Endothelial cell of umbilical vein (primary cell): ENCODE data around the gene ENAH. TPM values are rescaled to one million over a fixed set of nuclear protein-coding genes. Genes with fewer than 3 reads are reported as not detected.

Experiments
- BruUV-seq: library from RNA; stranded (reverse); fragments of 400-500 nt; replicated peaks from 2 replicates; lab custom pipeline; 2021; lab: Mats Ljungman, UMichigan
- CTCF ChIA-PET: fragments of 300-600, 350-600 bp; sonication (Branson Sonifier 250); formaldehyde crosslinking; loops from one replicate; lab custom pipeline; 2021; ENCODE audit warnings: antibody characterized with exemption, inconsistent platforms; lab: Charles Lee
- POLR2A ChIA-PET: fragments of 300-600, 350-600 bp; sonication (Branson Sonifier 250); formaldehyde crosslinking; loops from one replicate; lab custom pipeline; 2021; ENCODE audit warnings: antibody characterized with exemption, inconsistent platforms; lab: Charles Lee
- DNase-seq: peaks from one replicate; pipeline ENCODE4 v3.0.0-alpha.2; 2011; ENCODE audit warnings: low read depth, low spot score
- FAIRE-seq: peaks from 2 replicates; lab custom pipeline; 2011; peaks lifted over from hg19 to GRCh38; lab: Jason Lieb, UNC
- H2AFZ ChIP-seq: 2 replicates; pipeline ENCODE4 v1.6.0; 2012; ENCODE audit warnings: low read depth, low read length, control low read depth, inconsistent platforms
- H3K27ac ChIP-seq: 2 replicates; pipeline ENCODE4 v1.5.1; 2011; ENCODE audit warnings: low read depth, mild to moderate bottlenecking, control low read depth, low read length, moderate library complexity; ENCODE audit not compliant: insufficient read depth
- H3K27me3 ChIP-seq, 2 experiments: 2 replicates each; pipeline versions ENCODE4 v1.6.0 to v1.6.1; 2011; ENCODE audit warnings: low read length in 2 of 2, mixed read lengths in 1 of 2; ENCODE audit not compliant: control insufficient read depth in 2 of 2, insufficient read depth in 2 of 2
- H3K36me3 ChIP-seq, 2 experiments: 2 replicates in 1 of 2; 3 replicates in 1 of 2; pipeline ENCODE4 v1.5.1; 2011; ENCODE audit warnings: low read length in 2 of 2, mild to moderate bottlenecking in 1 of 2, moderate library complexity in 1 of 2; ENCODE audit not compliant: control insufficient read depth in 2 of 2, insufficient read depth in 2 of 2; ENCODE audit errors: extremely low read depth in 1 of 2
- H3K4me1 ChIP-seq: 3 replicates; pipeline ENCODE4 v1.5.1; 2011; ENCODE audit warnings: mild to moderate bottlenecking, low read length; ENCODE audit not compliant: control insufficient read depth, insufficient read depth; ENCODE audit errors: extremely low read depth
- H3K4me2 ChIP-seq: 2 replicates; pipeline ENCODE4 v1.6.1; 2011; ENCODE audit warnings: low read length, control low read depth, mixed read lengths; ENCODE audit not compliant: insufficient read depth
- H3K4me3 ChIP-seq, 3 experiments: fragments of 200-600 bp in 1 of 3; sonication (generic), shearing (Covaris generic) in 1 of 3; replicated peaks in 1 of 3; 2 replicates each; pipeline ENCODE4 v1.5.1; 2011 to 2016; ENCODE audit warnings: control low read depth in 3 of 3, low read length in 3 of 3, mild to moderate bottlenecking in 2 of 3, inconsistent platforms in 1 of 3, low read depth in 1 of 3, moderate library complexity in 1 of 3; ENCODE audit not compliant: insufficient read depth in 1 of 3
- H3K79me2 ChIP-seq: 2 replicates; pipeline ENCODE4 v1.6.0; 2012; ENCODE audit warnings: low read length, inconsistent platforms; ENCODE audit not compliant: control insufficient read depth, insufficient read depth
- H3K9ac ChIP-seq: replicated peaks from 2 replicates; pipeline ENCODE3; 2011; ENCODE audit warnings: low read length, control low read depth; ENCODE audit not compliant: insufficient read depth; ENCODE audit errors: extremely low read depth
- H3K9me1 ChIP-seq: replicated peaks from 3 replicates; pipeline ENCODE4 v1.6.0; 2011; ENCODE audit warnings: mild to moderate bottlenecking, low read length; ENCODE audit not compliant: control insufficient read depth, insufficient read depth; ENCODE audit errors: extremely low read depth
- H3K9me3 ChIP-seq: replicated peaks from 2 replicates; pipeline ENCODE4 v1.5.1; 2012; ENCODE audit warnings: low read length, inconsistent platforms; ENCODE audit not compliant: control insufficient read depth, insufficient read depth
- H4K20me1 ChIP-seq: replicated peaks from 2 replicates; pipeline ENCODE3; 2011; ENCODE audit warnings: mild to moderate bottlenecking, low read length; ENCODE audit not compliant: control insufficient read depth, insufficient read depth; ENCODE audit errors: extremely low read depth
- CTCF ChIP-seq, 2 donors: IDR thresholded peaks; 1 replicate in 1 of 2; 2 replicates in 1 of 2; pipeline ENCODE4 v1.5.1; 2011; ENCODE audit warnings: low read length in 2 of 2, mild to moderate bottlenecking in 2 of 2, moderate library complexity in 2 of 2, control low read depth in 1 of 2, inconsistent platforms in 1 of 2, low read depth in 1 of 2; ENCODE audit not compliant: insufficient read depth in 1 of 2; ENCODE audit errors: extremely low read depth in 1 of 2
- FOS ChIP-seq: IDR thresholded peaks from 2 replicates; pipeline ENCODE4 v1.6.1; 2011; ENCODE audit warnings: mild to moderate bottlenecking, low read length, moderate library complexity, borderline replicate concordance; ENCODE audit not compliant: insufficient read depth
- GATA2 ChIP-seq: IDR thresholded peaks from 2 replicates; pipeline ENCODE4 v1.7.0; 2011; ENCODE audit warnings: low read depth, mild to moderate bottlenecking, moderate library complexity, mixed read lengths, low read length; ENCODE audit not compliant: insufficient read length, insufficient read depth
- POLR2AphosphoS5 ChIP-seq: IDR thresholded peaks from 2 replicates; pipeline ENCODE4 v1.6.1; 2012; ENCODE audit warnings: low read depth, mild to moderate bottlenecking, control low read depth, low read length, moderate library complexity; ENCODE audit not compliant: insufficient read depth
- dilution Hi-C: fragments of 300-500 bp; cut with MboI; formaldehyde crosslinking; loops from one replicate; pipeline ENCODE4 v1.15.0; 2019; ENCODE audit warnings: low sequenced_read_pairs; ENCODE audit not compliant: extremely low pct_ligation_motif_present
- intact Hi-C: fragments of 100-400 bp; cut with micrococcal nuclease; formaldehyde crosslinking; loops from one replicate; pipeline ENCODE4 v1.10.0; 2022
- polyA plus RNA-seq, 4 experiments: library from polyadenylated mRNA; depleted of rRNA in 3 of 4; stranded (reverse) in 3 of 4; unstranded in 1 of 4; fragments of >200 nt; gene quantifications; 2 replicates each; pipeline versions ENCODE4 v1.2.1 to v1.2.3, GENCODE V29; 2011 to 2012; ENCODE audit warnings: missing spikeins in 1 of 4
- total RNA-seq: library from RNA; stranded (reverse); gene quantifications from 2 replicates; pipeline ENCODE4 v1.2.3, GENCODE V29; 2021

ENAH gene
- total and polyA plus RNA-seq, 2 donors (not counting 3 experiments of a cell fraction or from before 2014, with no cell fraction given) = 19.9 to 95.6 TPM

- DNase-seq = no peak
- BruUV-seq = no TSS peak
Measured at GRCh38 chr1:225533238-225533637, 119.7 kb downstream of the ENAH start.

More at GRCh38 chr1:225533238-225533637, 119.7 kb downstream of the ENAH start:
- Histone ChIP-seq H4K20me1 (no peaks in the 10 kb centered on the region), H3K4me3 (no peak overlapping the region), H3K9ac (no peak overlapping the region), H2AFZ (no peak overlapping the region), H3K4me1 (no peaks in the 10 kb centered on the region), H3K9me1 (no peaks in the 10 kb centered on the region), H3K36me3 (no peaks in the 10 kb centered on the region), H3K27ac (no peak overlapping the region), H3K9me3 (no peaks in the 10 kb centered on the region), H3K4me2 (no peak overlapping the region), H3K27me3 (no peaks in the 10 kb centered on the region), H3K79me2 (peaks cover 6% of the 10 kb centered on the region)
- FAIRE-seq = no peak
- intact Hi-C loops (no loop called here), dilution Hi-C loops (no loop called here)
- ChIA-PET CTCF (no interaction called here), POLR2A (no interaction called here)
- TF ChIP-seq GATA2 (no peak), CTCF (IDR thresholded peaks at IDR 0.05; ENCODE audit: extremely low read depth in 1 of 2, insufficient read depth in 1 of 2, low read depth in 1 of 2, low read length in 2 of 2) (no peak), FOS (no peak), POLR2AphosphoS5 (no peak)
